WTC11 (cell line): ENCODE measurements around the gene MAPKAP1. TPM values are rescaled to one million over a fixed set of nuclear protein-coding genes. Genes with fewer than 3 reads are reported as not detected.

ENCODE experiments used
- ATAC-seq: fragments of 200-7000 bp; cut with Tn5 transposase; 2 replicates; pipeline ENCODE4 v1.10.0; 2021; ENCODE audit warnings: mild to moderate bottlenecking, moderate library complexity
- CTCF ChIA-PET: fragments of 300-600 bp; sonication (Branson Sonifier 250); formaldehyde crosslinking; loops from one replicate; lab custom pipeline; 2021; ENCODE audit warnings: antibody characterized with exemption; lab: Charles Lee
- POLR2A ChIA-PET: fragments of 350-600 bp; sonication (Branson Sonifier 250); formaldehyde crosslinking; loops from one replicate; lab custom pipeline; 2021; ENCODE audit warnings: antibody characterized with exemption; lab: Charles Lee
- DNase-seq: peaks from one replicate; pipeline ENCODE4 v3.0.0; 2021; ENCODE audit warnings: low spot score
- H3K27ac Mint-ChIP-seq: 2 replicates; pipeline ENCODE4 v1.8.0; 2021; ENCODE audit warnings: mixed read lengths
- H3K27me3 Mint-ChIP-seq: 2 replicates; pipeline ENCODE4 v1.8.0; 2021; ENCODE audit warnings: low read depth, mild to moderate bottlenecking, moderate library complexity, mixed read lengths
- H3K36me3 Mint-ChIP-seq: 2 replicates; pipeline ENCODE4 v1.8.0; 2021; ENCODE audit warnings: mixed read lengths
- H3K4me1 Mint-ChIP-seq: 2 replicates; pipeline ENCODE4 v1.8.0; 2022; ENCODE audit warnings: mixed read lengths
- H3K4me3 Mint-ChIP-seq: 2 replicates; pipeline ENCODE4 v1.8.0; 2021; ENCODE audit warnings: mild to moderate bottlenecking, moderate library complexity, mixed read lengths
- H3K9me3 Mint-ChIP-seq: 2 replicates; pipeline ENCODE4 v1.8.0; 2021; ENCODE audit warnings: mixed read lengths
- CREM ChIP-seq: sonication (generic); formaldehyde crosslinking; IDR thresholded peaks from 2 replicates; pipeline ENCODE4 v1.8.1; 2022; ENCODE audit warnings: mild to moderate bottlenecking, missing genetic modification reagents, moderate library complexity
- CTCF ChIP-seq: fragments of 200-600 bp; IDR thresholded peaks from 2 replicates; pipeline ENCODE4 v1.8.0; 2022; ENCODE audit warnings: antibody characterized with exemption
- FOXP1 ChIP-seq: sonication (generic); formaldehyde crosslinking; IDR thresholded peaks from 2 replicates; pipeline ENCODE4 v1.8.0; 2022; ENCODE audit warnings: missing genetic modification reagents, mild to moderate bottlenecking, moderate library complexity, borderline replicate concordance
- GABPB1 ChIP-seq: sonication (generic); formaldehyde crosslinking; IDR thresholded peaks from 2 replicates; pipeline ENCODE4 v1.8.1; 2023; ENCODE audit warnings: mild to moderate bottlenecking, missing genetic modification reagents
- GTF2I ChIP-seq: fragments of 250-450 bp; sonication (Bioruptor Pico); conservative IDR thresholded peaks from 2 replicates; pipeline ENCODE4 v1.4.0; 2021; ENCODE audit warnings: mild to moderate bottlenecking
- JAZF1 ChIP-seq: fragments of 250-450 bp; sonication (Bioruptor Pico); IDR thresholded peaks from 2 replicates; pipeline ENCODE4 v1.9.0; 2021; ENCODE audit warnings: moderate library complexity, mild to moderate bottlenecking, inconsistent platforms
- KAT7 ChIP-seq: sonication (generic); formaldehyde crosslinking; IDR thresholded peaks from 2 replicates; pipeline ENCODE4 v1.8.1; 2023; ENCODE audit warnings: missing genetic modification reagents, mild to moderate bottlenecking, borderline replicate concordance
- NFATC4 ChIP-seq: fragments of 250-450 bp; sonication (Bioruptor Pico); IDR thresholded peaks from 2 replicates; pipeline ENCODE4 v1.9.0; 2021; ENCODE audit warnings: mild to moderate bottlenecking
- NR2C2 ChIP-seq: sonication (generic); formaldehyde crosslinking; IDR thresholded peaks from 2 replicates; pipeline ENCODE4 v1.8.0; 2022; ENCODE audit warnings: mild to moderate bottlenecking, missing genetic modification reagents
- PRDM15 ChIP-seq: sonication (generic); formaldehyde crosslinking; IDR thresholded peaks from 2 replicates; pipeline ENCODE4 v1.8.0; 2022; ENCODE audit warnings: missing genetic modification reagents
- SOX15 ChIP-seq: fragments of 250-450 bp; sonication (Bioruptor Pico); IDR thresholded peaks from 2 replicates; pipeline ENCODE4 v1.9.0; 2021; ENCODE audit warnings: mild to moderate bottlenecking
- STAT6 ChIP-seq: sonication (generic); formaldehyde crosslinking; conservative IDR thresholded peaks from 2 replicates; pipeline ENCODE4 v1.8.1; 2023; ENCODE audit warnings: mild to moderate bottlenecking, low read depth, missing genetic modification reagents, moderate library complexity
- ZBTB43 ChIP-seq: sonication (generic); formaldehyde crosslinking; IDR thresholded peaks from 2 replicates; pipeline ENCODE4 v1.8.1; 2023; ENCODE audit warnings: mild to moderate bottlenecking, missing genetic modification reagents
- ZNF263 ChIP-seq: sonication (generic); formaldehyde crosslinking; IDR thresholded peaks from 2 replicates; pipeline ENCODE4 v1.8.1; 2022; ENCODE audit warnings: low read depth, mild to moderate bottlenecking, moderate library complexity, missing genetic modification reagents
- ZNF317 ChIP-seq: sonication (generic); formaldehyde crosslinking; IDR thresholded peaks from 2 replicates; pipeline ENCODE4 v1.8.1; 2023; ENCODE audit warnings: low read depth, mild to moderate bottlenecking, moderate library complexity, missing genetic modification reagents, borderline replicate concordance
- ZNF532 ChIP-seq: fragments of 250-450 bp; sonication (Bioruptor Pico); IDR thresholded peaks from 2 replicates; pipeline ENCODE4 v1.9.0; 2021; ENCODE audit warnings: mild to moderate bottlenecking, borderline replicate concordance
- ZSCAN18 ChIP-seq: fragments of 250-450 bp; sonication (Bioruptor Pico); IDR thresholded peaks from 2 replicates; pipeline ENCODE4 v2.1.2; 2022; ENCODE audit warnings: mild to moderate bottlenecking, moderate library complexity
- total RNA-seq: library from RNA; stranded (reverse); gene quantifications from 3 replicates; pipeline ENCODE4 v1.2.3, GENCODE V29; 2021

MAPKAP1 gene
- total RNA-seq, 1 experiment from 2014 or later, result 111 TPM

- CTCF ChIA-PET, result no interaction called here
Observed at GRCh38 chr9:125574126-125574877, 132.7 kb downstream of the MAPKAP1 start.

More at GRCh38 chr9:125574126-125574877, 132.7 kb downstream of the MAPKAP1 start:
- Mint-ChIP-seq H3K27me3 (no peaks in the 10 kb centered on the region; the same call in 1 of the 2 replicates), H3K4me1 (no peaks in the 10 kb centered on the region), H3K27ac (no peak overlapping the region), H3K4me3 (no peak overlapping the region), H3K36me3 (peaks cover 75% of the 10 kb centered on the region), H3K9me3 (peaks cover 65% of the 10 kb centered on the region)
- no peak for DNase-seq
- TF ChIP-seq ZNF532 (no peak), CTCF (no peak), GTF2I (CRISPR knock-in tag) (no peak), ZSCAN18 (CRISPR knock-in tag) (no peak), KAT7 (CRISPR knock-in tag) (no peak), GABPB1 (no peak), NR2C2 (CRISPR knock-in tag) (no peak), SOX15 (CRISPR knock-in tag) (no peak), ZBTB43 (no peak), STAT6 (CRISPR knock-in tag) (no peak), FOXP1 (no peak), CREM (CRISPR knock-in tag) (no peak), JAZF1 (CRISPR knock-in tag) (no peak), NFATC4 (no peak), PRDM15 (CRISPR knock-in tag) (no peak), ZNF263 (CRISPR knock-in tag) (no peak), ZNF317 (CRISPR knock-in tag) (no peak)
- POLR2A ChIA-PET, result no interaction called here
- no peak for ATAC-seq
